UCSD-AML1 (cell line): ENCODE measurements around the gene DNAJA4.
"Not testable (repeated sequence)": the region's sequence is repeated elsewhere in the genome, so short reads cannot be mapped to it uniquely, and the experiment has no call there.

Source experiments
- DNase-seq: peaks from one replicate; lab custom pipeline; 2025; ENCODE audit not compliant: unreplicated experiment; lab: John Stamatoyannopoulos, UW

DNAJA4 gene

GRCh38 chr15:78243491-78243941 is 20.8 kb upstream of the DNAJA4 start:
- no peak for DNase-seq

GRCh38 chr15:78244101-78244500 is 20.3 kb upstream of the DNAJA4 start:
- no peak for DNase-seq

GRCh38 chr15:78244893-78245292 is 19.5 kb upstream of the DNAJA4 start:
- DNase-seq: no peak

GRCh38 chr15:78245392-78245791 is 19.0 kb upstream of the DNAJA4 start:
- DNase-seq: not testable (repeated sequence)

GRCh38 chr15:78245976-78246620 is 18.3 kb upstream of the DNAJA4 start:
- DNase-seq: not testable (repeated sequence)

- no peak for DNase-seq
These were observed 16.5 kb upstream of the DNAJA4 start for GRCh38 chr15:78247911-78248310.

GRCh38 chr15:78249131-78249530 is 15.2 kb upstream of the DNAJA4 start:
- DNase-seq: no peak

- DNase-seq: no peak
These were observed 13.2 kb upstream of the DNAJA4 start for GRCh38 chr15:78251136-78251535.

GRCh38 chr15:78255421-78256043 is 8.8 kb upstream of the DNAJA4 start:
- no peak for DNase-seq

GRCh38 chr15:78256044-78256437 is 8.3 kb upstream of the DNAJA4 start:
- DNase-seq: no peak

- no peak for DNase-seq
These were observed 6.7 kb upstream of the DNAJA4 start for GRCh38 chr15:78257681-78258080.

- DNase-seq: no peak
These were observed 5.1 kb upstream of the DNAJA4 start for GRCh38 chr15:78259232-78259631.

- no peak for DNase-seq
These were observed 3.9 kb upstream of the DNAJA4 start for GRCh38 chr15:78260489-78260888.

GRCh38 chr15:78261062-78261461 is 3.3 kb upstream of the DNAJA4 start:
- DNase-seq: no peak

GRCh38 chr15:78263351-78263781 is 996 bp upstream of the DNAJA4 start:
- DNase-seq: no peak

- no peak for DNase-seq
These were observed 457 bp upstream of the DNAJA4 start for GRCh38 chr15:78263907-78264303.

- DNase-seq: no peak
These were observed 737 bp downstream of the DNAJA4 start for GRCh38 chr15:78265137-78265460.

GRCh38 chr15:78265752-78266224 is 1.4 kb downstream of the DNAJA4 start:
- no peak for DNase-seq

GRCh38 chr15:78266229-78266628 is 1.9 kb downstream of the DNAJA4 start:
- DNase-seq: no peak

- DNase-seq: no peak
These were observed 2.4 kb downstream of the DNAJA4 start for GRCh38 chr15:78266806-78267205.

- DNase-seq: no peak
These were observed 8.0 kb downstream of the DNAJA4 start for GRCh38 chr15:78272316-78272715.

GRCh38 chr15:78272776-78273175 is 8.4 kb downstream of the DNAJA4 start:
- no peak for DNase-seq

GRCh38 chr15:78274994-78275393 is 10.6 kb downstream of the DNAJA4 start:
- DNase-seq: no peak
